Measurements from ENCODE around the gene SMC3. TPM values are rescaled to one million over a fixed set of nuclear protein-coding genes. Genes with fewer than 3 reads are reported as not detected.

SMC3 gene
- polyA plus RNA-seq, 1 of the 3 experiments (the other 2 are of a cell fraction) = 10.1 TPM

Small RNA genes lying within 50 kb of the gene (small RNA-seq; reads per million reads assigned to genes)
- gene RF00019 = 0 reads per million in 7 experiments

Other genes starting within 250 kb of the SMC3 start
- 38.2 and 52.0 TPM in 2 replicates for gene DUSP5, start 69.8 kb upstream of the SMC3 start, polyA plus RNA-seq (2012; rRNA removed)
- gene RBM20, start 76.6 kb downstream of the SMC3 start, polyA plus RNA-seq (2012; rRNA removed) = 0.64 and 0.67 TPM in 2 replicates

All from SK-N-SH (cell line).